ENCODE results near the gene CDH13.

CDH13 gene

DNA sequence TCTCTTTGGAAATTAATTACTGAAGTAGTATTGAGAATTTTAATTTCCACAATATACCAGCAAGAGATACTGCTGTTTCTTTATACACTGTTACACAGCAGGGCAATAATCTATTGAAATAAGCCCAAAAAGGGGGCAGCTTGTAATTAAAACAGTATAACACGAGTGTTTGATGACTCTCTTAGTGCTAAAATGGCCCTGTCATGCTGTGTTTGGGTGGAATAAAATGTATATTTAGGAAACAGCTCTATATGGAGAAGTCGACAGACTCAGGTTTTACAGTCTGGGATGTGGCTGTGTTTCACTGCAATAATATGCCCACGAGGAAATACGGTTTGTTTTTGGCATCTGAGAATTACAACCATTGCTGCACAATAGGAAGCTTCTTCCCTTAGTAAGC lies 643.3 kb downstream of the CDH13 start:
- no peak for DNase-seq

DNA sequence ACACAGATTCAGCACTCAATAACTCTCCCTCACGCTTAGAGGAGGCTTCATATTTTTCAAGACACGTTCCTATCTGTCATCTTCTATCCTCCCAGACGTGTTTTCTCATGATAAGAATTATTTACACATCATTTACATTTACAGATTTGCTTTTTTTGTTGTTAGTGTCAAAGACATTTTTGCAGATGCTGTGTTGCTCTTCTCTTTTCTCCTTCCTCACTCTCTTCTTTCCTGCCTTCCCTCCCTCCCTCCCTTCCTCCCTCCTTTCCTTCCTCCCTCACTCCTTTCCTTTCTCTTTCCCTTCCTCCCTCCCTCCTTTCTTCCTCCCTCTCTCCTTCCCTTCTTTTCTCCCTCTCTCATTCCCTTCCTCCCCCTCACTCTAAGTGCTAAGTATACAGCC lies 643.9 kb downstream of the CDH13 start:
- no peak for DNase-seq

DNA sequence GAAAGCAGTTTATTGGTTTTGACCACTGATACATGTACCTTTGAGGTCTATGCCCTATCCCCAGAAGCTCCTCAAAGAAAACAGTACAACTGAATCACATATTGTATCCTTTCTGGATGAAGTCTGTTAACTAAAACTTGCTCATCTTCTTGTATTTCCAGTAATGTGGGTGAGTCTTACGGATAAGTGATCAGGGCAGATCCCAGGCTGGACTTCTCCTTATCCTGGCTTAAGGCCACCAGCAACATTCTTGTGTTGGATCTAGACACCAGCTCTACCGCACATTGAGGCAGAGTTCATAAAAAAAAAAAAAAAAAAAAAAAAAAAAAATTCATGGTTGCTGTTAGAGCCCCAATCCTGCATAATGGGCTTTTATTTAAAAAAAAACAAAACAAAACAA lies 644.4 kb downstream of the CDH13 start:
- no peak for DNase-seq

DNA sequence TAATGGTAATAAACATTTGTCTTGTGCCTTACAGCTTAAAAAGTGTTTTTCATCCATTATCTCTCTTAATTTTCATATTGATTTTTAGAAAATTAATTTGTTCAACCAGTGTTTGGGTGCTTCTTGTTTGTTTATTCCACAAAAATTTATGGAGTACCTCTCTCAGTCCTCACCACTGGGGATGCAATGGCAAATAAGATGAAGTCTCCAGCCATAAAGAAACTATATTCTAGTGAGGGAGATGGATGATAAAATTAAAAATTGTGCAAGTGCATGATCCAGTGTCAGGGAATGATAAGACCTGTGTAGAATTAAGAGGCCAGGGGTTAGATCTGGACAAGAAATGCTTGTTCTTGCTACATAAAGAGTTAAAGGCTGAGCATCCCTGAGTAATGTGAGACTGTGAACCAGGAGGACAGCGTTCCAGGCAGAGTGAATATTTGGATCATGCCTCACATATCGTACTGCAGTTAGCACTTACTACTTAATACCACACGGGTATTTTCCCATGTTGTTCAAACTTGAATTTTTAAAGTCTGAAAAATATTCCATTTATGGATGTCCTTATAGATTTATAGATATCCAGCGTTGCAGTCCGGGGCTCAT lies 645.3 kb downstream of the CDH13 start:
- no peak for DNase-seq

DNA sequence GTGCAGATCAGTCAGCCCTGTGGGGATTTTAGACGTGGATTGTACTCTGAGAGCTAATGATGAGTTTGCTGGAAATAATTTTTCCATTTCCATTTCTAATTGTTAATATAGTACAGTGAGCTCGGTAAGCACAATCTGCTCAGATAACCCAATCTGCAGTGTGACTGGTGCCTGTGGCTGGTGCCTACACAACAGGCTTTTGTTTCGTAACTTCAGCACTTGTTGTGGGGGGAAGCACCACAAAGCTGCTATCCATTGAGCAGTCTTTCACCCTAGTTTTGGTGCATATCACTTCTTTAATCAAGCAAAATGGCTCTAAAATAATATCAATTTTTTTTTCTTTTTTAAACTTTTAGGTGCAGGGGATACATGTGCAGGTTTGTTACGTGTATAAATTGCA lies 646.1 kb downstream of the CDH13 start:
- DNase-seq = no peak

DNA sequence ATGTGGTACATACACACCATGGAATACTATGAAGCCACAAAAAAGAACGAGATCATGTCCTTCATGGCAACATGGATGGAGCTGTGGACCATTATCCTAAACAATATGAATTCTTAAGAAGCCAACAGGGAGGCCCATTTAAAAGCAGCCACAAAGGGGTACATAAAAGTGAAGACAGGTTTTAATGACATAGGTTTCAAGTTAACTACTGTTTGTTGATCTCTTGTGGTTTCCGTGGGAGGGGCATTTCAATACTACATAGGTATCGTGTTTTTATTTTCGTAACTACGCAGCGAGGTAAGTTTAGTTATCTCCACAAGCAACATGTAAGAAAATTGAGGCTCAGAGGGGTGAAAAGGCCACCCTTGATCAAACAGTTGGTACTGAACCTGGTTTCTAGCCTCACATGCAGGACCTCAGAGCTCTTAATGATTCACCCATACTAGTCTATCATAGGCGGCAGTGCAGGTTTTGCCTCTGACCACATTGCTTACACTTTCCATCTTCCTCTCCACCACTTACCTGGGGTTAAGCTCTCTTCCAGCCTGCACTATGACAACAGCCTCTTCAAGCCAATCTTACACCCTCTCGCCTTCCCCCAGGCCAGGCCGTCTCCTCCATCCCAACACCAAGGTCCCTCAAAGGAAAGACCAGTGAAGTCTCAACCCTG lies 646.9 kb downstream of the CDH13 start:
- DNase-seq = no peak

DNA sequence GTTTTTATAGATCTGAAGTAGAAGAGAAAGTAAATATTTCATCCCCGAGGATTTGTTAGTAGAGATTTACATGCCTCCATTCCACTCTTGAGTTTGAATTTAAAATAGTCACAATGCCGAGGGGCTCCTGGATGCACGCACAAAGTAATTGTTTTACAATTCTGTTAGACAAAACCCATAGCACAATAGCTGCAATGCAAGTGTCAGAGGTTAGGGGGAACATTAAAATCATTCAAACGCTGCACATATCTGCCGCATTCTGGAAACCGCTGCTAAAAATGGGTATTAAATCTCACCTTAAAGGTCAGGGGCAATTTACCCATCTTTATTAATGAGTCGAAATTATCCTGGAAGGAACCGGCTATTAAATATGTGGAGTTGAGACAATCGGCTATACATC lies 652.5 kb downstream of the CDH13 start:
- DNase-seq = no peak

DNA sequence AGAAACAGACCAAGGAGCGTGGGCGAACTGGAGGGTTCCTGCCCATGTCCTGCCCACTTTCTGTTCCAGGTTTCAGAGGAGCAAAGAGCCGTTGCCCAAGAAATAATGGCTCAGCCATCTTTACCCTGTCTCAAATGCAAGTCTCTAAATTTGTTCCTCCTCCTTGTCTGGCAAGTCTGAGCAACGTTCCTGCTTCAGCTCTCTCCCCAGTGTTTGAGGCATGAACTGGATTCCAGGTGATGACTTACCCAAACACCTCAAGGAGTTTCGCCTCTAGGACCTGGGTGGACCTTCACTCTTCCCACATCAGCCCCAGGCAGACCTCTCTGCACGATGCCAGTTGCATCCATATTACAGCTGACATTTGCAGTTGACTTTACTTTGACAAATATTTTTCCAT lies 659.2 kb downstream of the CDH13 start:
- DNase-seq = no peak

DNA sequence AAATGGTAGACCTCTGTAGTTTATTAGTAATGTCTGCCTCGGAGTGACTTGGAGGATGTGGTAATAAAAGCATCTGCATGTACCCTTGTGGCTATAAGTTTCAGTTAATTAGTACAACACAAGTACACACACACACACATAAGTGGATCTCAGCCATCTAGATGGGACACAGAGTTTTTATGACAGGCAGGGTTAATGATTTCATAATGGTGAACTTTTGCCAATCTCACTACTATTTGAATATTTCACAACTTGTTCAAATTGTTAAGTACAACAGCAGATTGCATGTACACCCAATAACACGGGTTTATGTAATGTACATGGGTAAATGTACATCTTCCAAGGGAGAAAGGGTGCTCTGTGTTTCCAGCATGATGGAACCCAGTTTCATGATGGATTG lies 669.7 kb downstream of the CDH13 start:
- no peak for DNase-seq

DNA sequence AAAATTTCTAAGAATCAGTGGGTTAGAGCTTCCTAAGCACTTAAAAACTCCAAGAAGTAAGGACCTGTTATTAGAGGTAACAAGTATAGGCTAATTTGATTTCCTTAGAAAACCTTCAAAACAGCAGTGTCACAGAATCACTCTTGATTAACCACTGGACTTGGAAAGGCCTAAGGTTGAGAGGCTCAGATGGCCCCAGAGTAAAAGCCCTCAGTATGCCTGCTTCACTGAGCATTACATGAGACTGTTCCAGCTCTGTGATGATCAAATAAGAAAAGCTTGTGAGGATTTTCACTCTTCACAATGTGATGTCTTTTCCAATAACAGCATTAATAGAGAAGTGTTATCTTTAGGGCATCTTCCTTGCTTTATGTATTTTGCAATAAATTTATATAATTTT lies 671.8 kb downstream of the CDH13 start:
- DNase-seq = no peak

DNA sequence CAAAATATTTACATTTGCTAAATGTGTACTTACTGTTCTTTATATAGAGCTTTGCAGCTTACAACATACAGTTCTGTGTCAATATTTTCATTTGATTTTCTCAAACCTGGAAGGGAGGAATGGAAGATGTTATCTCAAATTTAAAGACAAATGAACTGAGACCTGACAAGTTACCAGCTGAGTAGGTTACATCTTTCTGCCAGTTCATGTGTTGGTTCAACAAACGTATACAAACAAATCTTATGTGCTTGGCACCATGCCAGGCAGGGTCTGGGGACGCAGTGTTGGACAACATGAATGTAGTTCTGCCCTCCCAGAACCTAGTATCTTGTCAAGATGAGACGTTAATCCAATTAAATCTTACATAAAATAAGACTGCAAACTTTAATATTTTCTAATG lies 673.6 kb downstream of the CDH13 start:
- no peak for DNase-seq

DNA sequence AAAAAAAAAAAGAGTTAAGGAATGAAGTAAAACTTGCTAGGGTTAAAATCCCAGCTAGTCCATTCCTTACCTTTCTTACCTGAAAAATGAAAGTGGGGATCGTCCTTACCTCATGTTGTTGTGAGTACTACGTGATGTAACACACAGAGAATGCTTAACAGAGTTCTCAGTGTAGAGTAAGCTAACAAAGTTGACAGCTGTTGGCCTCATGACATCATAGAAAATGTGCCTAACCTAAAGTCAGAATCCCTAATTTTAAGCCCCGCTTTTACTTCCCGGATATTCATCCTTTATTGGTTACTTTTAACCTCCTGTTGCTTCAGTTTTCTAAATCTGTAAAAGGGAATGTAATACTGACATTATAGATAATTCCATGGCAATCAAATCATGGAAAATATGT lies 675.2 kb downstream of the CDH13 start:
- no peak for DNase-seq

DNA sequence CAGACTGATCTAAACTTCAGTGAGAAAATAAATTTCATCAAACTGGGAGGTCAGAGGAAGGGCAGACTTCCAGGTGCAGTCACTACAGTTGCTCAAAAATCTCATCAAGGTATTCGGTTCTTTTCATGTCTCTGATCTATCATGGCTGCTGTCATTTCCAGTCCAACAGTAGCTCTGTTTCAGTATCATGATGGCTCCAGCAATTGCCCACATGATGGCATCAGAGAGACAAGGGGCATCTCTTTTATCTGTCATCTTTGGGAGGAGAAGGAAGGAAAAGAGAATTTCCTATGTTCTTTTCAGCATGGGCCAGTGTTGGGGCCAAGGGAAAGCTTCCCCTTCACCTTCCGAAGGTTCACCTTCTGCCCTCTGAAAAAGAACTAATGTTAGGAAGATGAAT lies 676.1 kb downstream of the CDH13 start:
- DNase-seq = no peak

DNA sequence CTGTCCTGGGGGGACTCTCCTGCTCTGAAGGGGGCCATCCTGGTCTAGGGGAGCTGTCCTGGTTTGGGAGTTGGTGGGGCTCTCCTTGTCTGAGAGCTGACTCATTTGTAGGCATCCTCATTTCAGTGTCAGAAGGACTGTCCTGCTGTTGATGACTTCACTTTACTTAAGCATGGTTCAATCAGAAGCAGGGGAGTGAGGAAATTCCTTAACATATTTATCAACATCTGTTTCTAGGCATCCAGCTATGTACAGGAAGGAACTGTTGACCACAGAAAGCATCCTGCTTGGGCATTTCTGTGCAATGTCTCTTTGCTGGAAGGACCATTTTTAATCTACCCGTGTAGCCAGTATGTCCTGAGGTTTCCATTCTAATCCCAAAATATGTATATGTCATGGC lies 678.3 kb downstream of the CDH13 start:
- DNase-seq = no peak

DNA sequence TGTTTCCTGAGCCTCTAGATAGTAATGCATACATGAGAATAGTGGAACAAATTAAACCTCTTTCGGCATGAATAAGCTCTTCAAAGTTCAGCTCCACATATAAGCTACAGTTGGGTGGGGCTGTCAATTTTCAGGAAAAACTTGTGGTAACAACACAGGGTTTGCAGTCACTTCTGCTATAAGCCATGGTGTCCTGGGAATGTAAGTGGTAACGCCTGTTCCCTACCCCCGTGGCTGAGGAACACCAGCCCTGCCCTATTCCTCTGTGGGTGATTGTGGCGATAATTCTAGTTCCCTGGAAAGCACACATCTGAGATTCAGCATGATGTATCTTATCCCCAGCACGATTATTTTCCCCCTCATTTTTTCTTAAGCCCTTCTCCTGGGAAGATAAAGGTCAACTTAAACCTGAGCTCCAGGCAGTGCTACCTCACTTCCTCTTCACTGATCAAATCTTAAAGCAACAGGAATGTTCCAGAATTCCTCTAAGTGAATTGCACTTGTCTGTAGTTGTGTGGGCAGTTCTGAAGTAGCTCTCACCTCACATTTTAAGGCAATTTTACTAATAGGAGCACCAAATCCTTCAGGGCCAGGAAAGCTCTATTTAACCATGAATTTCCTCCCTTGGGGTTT lies 680.3 kb downstream of the CDH13 start:
- DNase-seq = no peak

DNA sequence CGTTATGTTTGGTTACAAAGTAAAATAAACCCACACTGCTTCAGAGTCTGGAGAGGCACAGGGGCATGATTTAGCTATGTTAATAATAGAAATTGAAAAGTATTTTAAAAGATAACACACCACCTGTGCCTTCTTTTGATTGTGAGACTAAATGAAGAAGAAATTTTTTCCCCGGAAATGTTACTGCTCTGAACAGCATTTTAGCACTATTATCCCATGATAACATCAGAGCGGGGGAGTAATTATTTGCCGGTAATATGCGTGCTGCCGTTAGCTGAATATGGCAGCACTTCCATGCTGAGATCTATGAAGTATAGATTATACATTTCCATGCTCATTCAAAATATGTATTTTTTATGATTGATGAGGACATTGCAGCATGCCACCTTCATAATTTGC lies 680.8 kb downstream of the CDH13 start:
- no peak for DNase-seq

DNA sequence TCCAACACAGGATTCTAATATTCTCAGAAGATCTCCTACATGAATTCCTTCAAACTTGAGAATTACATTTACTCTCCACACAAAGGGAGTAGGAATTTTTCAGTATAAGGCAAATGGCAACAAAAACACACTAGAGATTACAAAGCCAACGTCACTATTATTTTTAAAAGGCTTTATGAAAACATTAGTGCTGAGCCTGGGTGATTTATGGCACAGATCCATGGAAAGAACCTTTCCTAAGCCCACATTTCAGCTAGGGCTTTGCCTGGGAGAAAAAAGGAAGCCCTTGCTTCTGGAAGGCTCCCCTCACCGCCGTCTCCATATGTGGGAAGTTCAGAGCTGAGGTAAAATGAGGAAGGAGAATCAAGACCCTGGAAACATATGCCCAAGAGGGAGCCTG lies 681.6 kb downstream of the CDH13 start:
- DNase-seq = no peak

DNA sequence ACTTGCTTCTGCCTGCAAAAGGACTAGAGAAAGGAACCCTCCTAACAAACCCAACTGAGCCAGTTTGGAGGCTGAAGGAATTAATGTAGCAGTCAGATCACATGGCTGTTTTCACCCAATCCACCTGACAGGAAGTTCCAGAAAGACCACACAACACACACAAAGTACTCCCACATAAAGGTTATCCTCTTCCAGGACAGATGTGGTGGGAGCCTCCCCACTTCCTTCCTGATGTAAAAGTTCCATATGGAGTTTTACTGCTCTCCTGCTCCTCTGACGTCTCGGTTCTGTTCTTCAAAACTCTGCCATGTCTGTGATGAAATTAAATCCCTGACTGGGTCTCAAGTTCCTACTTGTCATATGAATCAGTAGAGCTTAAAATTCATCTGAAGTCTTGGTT lies 684.0 kb downstream of the CDH13 start:
- DNase-seq = no peak

DNA sequence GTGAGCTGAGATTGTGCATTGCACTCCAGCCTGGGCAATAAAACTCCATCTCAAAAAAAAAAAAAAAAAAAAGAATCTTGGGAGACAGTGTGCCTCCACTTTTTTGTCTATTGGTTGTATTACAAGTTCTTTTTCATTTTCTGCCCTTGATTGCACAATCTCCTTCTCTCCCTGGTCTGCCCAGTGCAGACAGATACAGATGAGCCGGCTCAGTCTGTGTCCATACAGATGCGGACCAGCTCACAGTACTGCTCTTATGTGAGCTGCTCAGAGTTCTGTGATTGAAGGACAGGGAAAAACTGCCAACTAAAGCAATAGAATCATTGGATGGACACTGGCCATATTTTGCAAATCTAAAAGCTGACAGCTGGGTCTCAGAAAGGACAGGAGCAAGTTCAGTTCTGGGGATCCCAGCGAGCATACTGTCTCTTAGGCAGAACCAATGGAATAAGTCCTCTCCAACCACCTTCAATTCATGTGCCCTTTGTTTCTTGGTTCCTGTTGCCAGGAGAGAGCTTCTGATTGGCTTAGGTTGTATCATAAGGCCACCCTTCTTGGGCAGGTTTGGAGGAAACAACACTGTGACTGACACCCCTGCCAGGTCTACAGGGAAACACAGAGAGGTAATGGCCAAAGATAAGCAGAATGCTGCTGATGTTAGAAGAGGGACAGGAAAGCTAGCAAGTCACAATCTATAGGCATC lies 685.4 kb downstream of the CDH13 start:
- no peak for DNase-seq

DNA sequence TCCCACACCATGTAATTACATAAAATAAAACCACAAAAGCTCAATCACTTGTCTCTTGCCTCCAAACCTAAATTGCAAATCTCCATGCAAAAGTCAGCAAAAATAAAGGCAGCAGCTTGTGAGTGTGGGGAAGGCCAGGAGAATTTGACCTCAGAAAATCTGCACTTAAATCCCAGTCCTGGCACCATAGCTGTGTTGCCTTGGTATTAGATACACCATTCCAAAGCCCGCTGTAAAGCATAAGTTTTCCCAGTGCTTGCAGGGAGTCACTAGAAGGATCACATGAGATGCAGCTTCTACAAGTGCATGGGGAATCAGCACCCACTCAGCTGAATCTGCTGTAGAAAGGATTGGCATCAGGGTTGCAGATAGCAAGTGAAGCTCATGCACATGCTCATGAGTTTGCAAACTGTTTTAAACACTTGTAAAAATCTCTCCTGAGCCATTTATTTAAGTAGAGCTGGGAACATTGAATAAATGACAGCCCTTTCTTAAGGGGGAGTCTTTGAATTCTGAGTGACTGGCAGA lies 686.0 kb downstream of the CDH13 start:
- no peak for DNase-seq

DNA sequence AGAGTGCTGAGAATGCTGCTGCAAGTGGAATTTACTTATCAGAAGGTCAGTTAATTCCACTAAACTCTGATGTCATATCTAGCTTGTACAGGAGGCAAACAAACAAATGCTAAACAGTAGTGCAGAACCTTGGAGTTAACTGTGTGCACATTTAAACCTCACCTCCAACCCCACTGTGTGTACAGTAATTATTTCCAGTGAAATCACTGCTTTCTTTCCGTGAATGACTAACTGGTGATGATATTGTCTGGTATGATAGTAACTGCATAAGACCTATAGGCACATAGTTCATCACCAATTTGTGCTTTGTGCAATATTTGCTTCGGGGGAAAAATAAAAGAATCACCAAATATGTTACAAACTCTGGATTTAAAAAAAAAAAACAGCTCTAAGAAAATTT lies 688.5 kb downstream of the CDH13 start:
- DNase-seq = no peak

DNA sequence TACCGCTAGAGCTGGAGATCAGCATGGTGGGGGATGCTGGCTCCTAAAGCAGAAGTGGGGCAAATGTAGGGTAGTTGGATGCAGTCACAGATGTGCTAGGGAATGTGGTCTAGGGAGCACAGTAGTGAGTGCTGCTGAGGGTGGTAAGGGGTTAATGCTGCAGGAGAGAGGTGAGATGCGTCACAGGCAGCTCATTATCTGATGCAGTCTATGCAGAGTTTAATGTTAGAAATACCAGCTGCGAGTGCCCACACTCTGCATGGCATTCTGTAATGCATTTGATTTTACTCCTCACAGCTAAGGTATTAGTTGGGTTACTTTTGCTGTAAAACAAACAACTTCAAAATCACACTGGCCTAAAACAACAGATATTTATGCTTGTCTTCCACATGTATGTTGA lies 689.7 kb downstream of the CDH13 start:
- DNase-seq = no peak

DNA sequence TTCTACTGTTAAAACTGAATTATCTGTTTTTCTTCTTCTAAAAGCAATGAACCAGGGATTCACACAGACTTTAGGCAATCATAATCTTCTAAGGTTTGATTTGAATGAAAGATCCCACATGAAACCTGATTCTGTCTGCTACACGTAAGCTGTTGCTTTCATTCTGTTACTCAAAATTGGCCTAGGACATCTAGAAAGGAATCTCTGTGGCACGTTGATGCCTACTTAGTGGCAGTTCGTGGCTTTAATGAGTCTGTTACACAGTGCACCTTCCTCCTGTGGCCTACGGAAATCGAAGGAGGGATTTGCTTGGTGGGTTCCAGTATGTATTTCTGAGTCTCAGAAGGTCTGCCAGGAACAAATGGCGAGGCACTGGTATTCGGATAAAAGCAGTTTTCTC lies 691.6 kb downstream of the CDH13 start:
- no peak for DNase-seq

DNA sequence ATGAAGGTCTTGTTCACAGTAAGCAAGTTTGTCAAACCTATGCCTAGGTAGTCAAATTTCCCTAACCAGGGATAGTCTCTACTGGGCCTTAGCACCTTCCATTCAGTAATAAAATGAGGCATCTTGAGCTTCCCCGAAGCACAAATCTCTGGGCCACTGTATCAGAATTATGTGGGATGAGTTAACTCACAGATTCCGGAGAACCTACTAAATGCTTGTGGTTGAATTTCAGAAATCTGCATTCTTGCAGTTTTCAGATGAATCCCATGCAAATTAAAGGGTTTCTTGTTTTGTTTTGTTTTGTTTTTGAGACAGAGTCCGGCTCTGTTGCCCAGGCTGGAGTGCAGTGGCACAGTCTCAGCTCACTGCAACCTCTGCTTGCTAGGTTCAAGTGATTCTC lies 702.2 kb downstream of the CDH13 start:
- DNase-seq = no peak
